ENCODE results near the gene PABPN1L.

PABPN1L gene

GRCh38 chr16:88816736-88817535 lies 49.5 kb downstream of the PABPN1L start:
- no peak for DNase-seq (ENCODE audit: low read depth)
- no peak overlapping the region for H3K4me3 ChIP-seq (ENCODE audit: low read depth, low read length)
- TF ChIP-seq CTCF (IDR thresholded peaks at IDR 0.05; ENCODE audit: low read depth, low read length, missing control alignments) = no peak

GRCh38 chr16:88815901-88816589 lies 50.4 kb downstream of the PABPN1L start:
- TF ChIP-seq CTCF (IDR thresholded peaks at IDR 0.05; ENCODE audit: low read depth, low read length, missing control alignments) = peak; percentile 87
- no peak overlapping the region for H3K4me3 ChIP-seq (ENCODE audit: low read depth, low read length)
- DNase-seq (ENCODE audit: low read depth) = no peak

- DNase-seq (ENCODE audit: low read depth) = no peak
- TF ChIP-seq CTCF (IDR thresholded peaks at IDR 0.05; ENCODE audit: low read depth, low read length, missing control alignments) = no peak
- H3K4me3 ChIP-seq (ENCODE audit: low read depth, low read length) = no peak overlapping the region
Measured at GRCh38 chr16:88815227-88815626, 51.2 kb downstream of the PABPN1L start.

- TF ChIP-seq CTCF (IDR thresholded peaks at IDR 0.05; ENCODE audit: low read depth, low read length, missing control alignments) = no peak
- DNase-seq (ENCODE audit: low read depth) = no peak
- no peak overlapping the region for H3K4me3 ChIP-seq (ENCODE audit: low read depth, low read length)
Measured at GRCh38 chr16:88814144-88814502, 52.3 kb downstream of the PABPN1L start.

Data from GM12864 (cell line).